Spinal cord (tissue), 10 donors: Measurements from ENCODE around the gene RNF31. TPM values are rescaled to one million over a fixed set of nuclear protein-coding genes. Genes with fewer than 3 reads are reported as not detected.

Experiments
- DNase-seq, 6 donors: peaks; one replicate each; pipeline versions ENCODE4 v3.0.0 to v3.0.0-alpha.2; 2013 to 2015; ENCODE audit warnings: low spot score in 6 of 6, low read depth in 4 of 6
- H3K27ac ChIP-seq: one replicate; pipeline ENCODE4 v1.5.1; 2013; ENCODE audit warnings: low read depth, low read length, control low read depth
- H3K27me3 ChIP-seq: one replicate; pipeline ENCODE4 v1.6.1; 2013; ENCODE audit warnings: low read length; ENCODE audit not compliant: control insufficient read depth, insufficient read depth
- H3K36me3 ChIP-seq: one replicate; pipeline ENCODE4 v1.6.1; 2013; ENCODE audit warnings: low read length; ENCODE audit not compliant: control insufficient read depth, insufficient read depth
- H3K4me1 ChIP-seq: one replicate; pipeline ENCODE4 v1.6.1; 2013; ENCODE audit warnings: low read length; ENCODE audit not compliant: control insufficient read depth, insufficient read depth
- H3K4me3 ChIP-seq: one replicate; pipeline ENCODE4 v1.5.1; 2013; ENCODE audit warnings: low read depth, low read length, control low read depth
- H3K9me3 ChIP-seq: one replicate; pipeline ENCODE4 v1.6.1; 2013; ENCODE audit warnings: low read length; ENCODE audit not compliant: control insufficient read depth, insufficient read depth
- WGBS: methylation state at CpG from one replicate; pipeline ENCODE4 v1.1.5; 2013; ENCODE audit warnings: missing lambda C conversion rate; ENCODE audit not compliant: insufficient coverage; 5-methylcytosine and 5-hydroxymethylcytosine counted together
- polyA plus RNA-seq, 2 donors: library from polyadenylated mRNA; unstranded; fragments of 120-200 nt; gene quantifications; one replicate each; pipeline ENCODE4 v1.2.1, GENCODE V29; 2013; ENCODE audit not compliant: insufficient read length in 2 of 2
- total RNA-seq, 2 donors: library from RNA; depleted of rRNA in 1 of 2; stranded (reverse); fragments of 120-200 nt in 1 of 2; fragments of >200 nt in 1 of 2; gene quantifications; one replicate each; pipeline versions ENCODE4 v1.2.3 to v1.2.4, GENCODE V29; 2013 to 2014
- donor health status: healthy.

The RNF31 gene
- total and polyA plus RNA-seq, 4 donors: 17.8 to 56.8 (median 48.7) TPM

DNA sequence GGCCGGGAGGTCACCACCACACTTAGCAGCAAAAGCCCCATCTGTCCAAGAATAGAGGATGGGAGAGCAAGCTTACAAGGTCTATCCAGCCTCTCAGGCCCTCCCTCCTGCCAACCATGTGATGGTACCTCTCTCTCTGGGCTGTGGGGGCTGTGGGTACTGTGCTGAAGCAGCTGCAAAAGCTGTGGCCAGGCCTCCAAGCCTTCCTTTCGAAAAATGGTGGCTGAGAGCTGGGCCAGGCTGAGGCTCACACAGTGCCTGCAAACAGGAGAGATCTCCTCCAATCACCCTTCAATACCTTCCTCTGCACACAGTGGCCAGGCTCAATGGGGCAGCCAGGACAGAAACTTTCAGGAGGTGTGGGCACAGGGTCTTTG lies 40.2 kb downstream of the RNF31 start:
- Histone ChIP-seq H3K27me3 (no peaks in the 10 kb centered on the region), H3K27ac (no peak overlapping the region), H3K4me3 (no peak overlapping the region), H3K4me1 (peaks cover 28% of the 10 kb centered on the region), H3K9me3 (no peaks in the 10 kb centered on the region), H3K36me3 (peaks cover 78% of the 10 kb centered on the region)
- no peak for DNase-seq
- 100% methylated on average over 1 of the region's 2 CpGs for WGBS

DNA sequence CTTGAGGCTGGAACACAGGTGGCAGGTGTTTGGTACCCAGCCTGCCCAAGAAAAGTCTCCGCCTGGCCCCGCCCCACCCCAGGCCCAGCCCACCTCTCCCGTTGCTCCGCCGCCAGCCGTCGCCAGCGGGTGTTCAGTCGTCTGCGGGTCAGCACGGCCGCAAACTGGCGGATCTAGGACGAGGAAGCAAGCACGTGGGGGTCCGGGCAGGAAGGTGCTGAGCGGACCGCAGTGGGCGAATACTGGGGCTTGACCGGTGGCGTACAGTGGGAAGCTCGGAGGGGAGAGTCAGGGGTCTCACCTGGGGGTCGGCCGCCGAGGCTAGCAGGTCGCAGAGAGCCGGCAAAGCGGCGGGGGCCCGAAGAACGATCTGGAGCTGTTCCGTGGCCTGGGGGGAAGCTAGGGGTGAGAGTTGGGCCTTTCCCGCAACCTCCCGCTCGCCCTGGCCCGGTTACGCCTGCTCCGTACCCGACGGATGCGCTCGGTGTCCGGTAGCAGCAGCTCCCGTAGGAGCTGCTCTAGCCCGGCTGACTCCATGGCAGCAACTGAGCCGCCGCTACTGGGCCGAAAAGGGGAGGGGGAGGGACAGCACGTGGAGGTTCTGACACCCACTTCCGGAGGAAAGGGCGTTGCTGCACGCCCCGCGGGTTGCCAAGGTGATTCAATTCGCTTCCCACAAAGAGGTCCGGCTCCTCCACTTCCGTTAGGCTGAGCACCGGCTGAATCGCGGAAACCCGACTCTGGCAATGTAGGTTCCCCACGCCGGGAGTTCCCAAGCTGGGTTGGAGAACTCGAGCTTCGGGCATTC lies 41.2 kb downstream of the RNF31 start, which contains the start of gene IPO4:
TSS of gene IPO4 (minus strand) at position 566 of the 808 bp plus-strand sequence. CDS start at position 537, 29 bp downstream.
- Histone ChIP-seq H3K9me3 (no peaks in the 10 kb centered on the region), H3K4me3 (peak within 1 kb of the TSS; percentile 79), H3K27ac (peak within 1 kb of the TSS; percentile 29), H3K36me3 (peaks cover 77% of the 10 kb centered on the region), H3K27me3 (no peaks in the 10 kb centered on the region), H3K4me1 (peaks cover 28% of the 10 kb centered on the region)
- 0% methylated on average over 64 of the region's 65 CpGs for WGBS
- peak; percentile 81 to 99 (median 92) for DNase-seq

DNA sequence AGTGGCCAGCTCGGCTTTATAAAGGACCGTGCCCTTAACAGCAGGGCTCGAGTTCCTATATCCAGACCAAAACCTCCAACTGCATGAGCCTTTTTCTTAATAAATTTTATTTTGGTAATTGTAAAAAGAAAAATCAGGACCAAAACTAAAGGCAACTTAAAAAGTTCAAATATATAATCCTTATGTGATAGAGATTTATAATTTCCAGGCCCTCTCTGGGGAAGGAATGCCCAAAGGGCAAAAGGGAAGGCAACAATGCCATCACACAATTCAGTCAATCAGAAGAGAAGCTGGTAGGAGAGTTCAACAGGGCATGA lies 41.7 kb downstream of the RNF31 start:
- Histone ChIP-seq H3K36me3 (peaks cover 71% of the 10 kb centered on the region), H3K9me3 (no peaks in the 10 kb centered on the region), H3K27ac (peak overlapping the region; percentile 29), H3K27me3 (no peaks in the 10 kb centered on the region), H3K4me3 (peak overlapping the region; percentile 79), H3K4me1 (peaks cover 28% of the 10 kb centered on the region)
- DNase-seq: no peak
- no CpG with 5 or more reads among the region's 3 CpGs for WGBS

DNA sequence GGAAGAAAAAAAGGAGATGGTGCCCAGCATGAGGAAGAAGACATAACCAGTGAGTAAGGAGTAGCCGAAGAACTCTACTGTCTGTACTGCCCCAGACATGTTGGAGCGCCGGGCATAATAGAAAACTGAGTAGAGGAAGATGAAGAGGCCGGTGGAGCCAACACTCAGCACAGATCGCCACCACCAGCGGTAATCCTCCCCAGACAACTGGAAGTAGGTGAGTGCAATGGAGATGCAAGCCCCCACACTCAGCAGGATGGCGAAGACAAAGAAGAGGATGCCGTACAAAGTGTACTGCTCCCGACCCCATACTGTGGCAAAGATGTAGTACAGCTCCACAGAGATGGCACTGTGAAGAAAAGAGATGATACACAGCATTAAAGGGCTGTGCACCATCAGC lies 42.2 kb downstream of the RNF31 start:
- DNase-seq: no peak
- peaks cover 28% of the 10 kb centered on the region for H3K4me1 ChIP-seq
- 96% methylated on average over 7 of the region's 9 CpGs for WGBS
- peaks cover 67% of the 10 kb centered on the region for H3K36me3 ChIP-seq
- no peaks in the 10 kb centered on the region for H3K9me3 ChIP-seq
- H3K27ac ChIP-seq: peak overlapping the region; percentile 29
- no peak overlapping the region for H3K4me3 ChIP-seq
- no peaks in the 10 kb centered on the region for H3K27me3 ChIP-seq

DNA sequence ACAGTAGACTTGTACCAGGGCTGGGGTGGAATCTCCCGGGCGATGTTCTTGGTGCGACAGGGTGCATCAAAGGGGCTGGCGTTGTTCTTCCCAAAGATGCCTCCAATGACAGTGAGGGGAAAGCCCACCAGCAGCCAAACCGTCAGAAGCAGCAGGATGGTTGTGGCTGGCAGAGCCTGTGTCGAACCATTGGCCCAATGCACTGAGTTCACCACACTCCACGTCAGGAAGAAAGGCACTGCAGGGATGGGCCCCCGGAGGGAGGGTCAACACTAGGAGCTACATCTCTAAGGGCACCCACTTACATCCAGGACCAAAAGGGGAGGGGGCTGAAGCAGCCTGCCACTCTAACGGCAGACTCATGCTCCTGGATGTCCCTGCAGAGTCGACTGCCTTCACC lies 43.1 kb downstream of the RNF31 start:
- H3K27me3 ChIP-seq: no peaks in the 10 kb centered on the region
- no peak overlapping the region for H3K4me3 ChIP-seq
- DNase-seq: no peak
- H3K27ac ChIP-seq: no peak overlapping the region
- H3K9me3 ChIP-seq: no peaks in the 10 kb centered on the region
- 93% methylated on average over 5 of the region's 10 CpGs for WGBS
- peaks cover 57% of the 10 kb centered on the region for H3K36me3 ChIP-seq
- peaks cover 35% of the 10 kb centered on the region for H3K4me1 ChIP-seq

DNA sequence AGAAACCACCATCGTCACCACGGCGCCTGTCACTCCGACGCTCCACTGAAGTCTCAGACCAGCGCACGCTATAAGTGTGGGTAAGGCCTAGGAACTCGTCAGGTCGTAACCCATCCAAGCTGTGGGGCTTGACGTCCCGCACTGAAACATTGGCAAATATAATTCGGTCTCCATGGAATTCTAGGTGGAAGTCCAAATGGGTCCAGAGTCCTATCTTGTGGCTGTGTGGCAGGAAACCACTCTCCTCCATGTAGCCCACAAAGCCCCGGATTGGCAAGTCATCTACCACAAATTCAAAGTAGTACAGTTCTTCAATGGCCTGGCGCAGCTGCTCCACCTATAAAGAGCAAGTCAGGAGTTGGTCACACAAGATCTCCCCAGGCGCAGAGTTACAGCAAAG lies 45.6 kb downstream of the RNF31 start:
- peaks cover 34% of the 10 kb centered on the region for H3K36me3 ChIP-seq
- WGBS: 96% methylated on average over 13 of the region's 15 CpGs
- H3K4me1 ChIP-seq: peaks cover 30% of the 10 kb centered on the region
- DNase-seq: no peak
- H3K27ac ChIP-seq: no peak overlapping the region
- H3K27me3 ChIP-seq: no peaks in the 10 kb centered on the region
- H3K4me3 ChIP-seq: no peak overlapping the region
- no peaks in the 10 kb centered on the region for H3K9me3 ChIP-seq

DNA sequence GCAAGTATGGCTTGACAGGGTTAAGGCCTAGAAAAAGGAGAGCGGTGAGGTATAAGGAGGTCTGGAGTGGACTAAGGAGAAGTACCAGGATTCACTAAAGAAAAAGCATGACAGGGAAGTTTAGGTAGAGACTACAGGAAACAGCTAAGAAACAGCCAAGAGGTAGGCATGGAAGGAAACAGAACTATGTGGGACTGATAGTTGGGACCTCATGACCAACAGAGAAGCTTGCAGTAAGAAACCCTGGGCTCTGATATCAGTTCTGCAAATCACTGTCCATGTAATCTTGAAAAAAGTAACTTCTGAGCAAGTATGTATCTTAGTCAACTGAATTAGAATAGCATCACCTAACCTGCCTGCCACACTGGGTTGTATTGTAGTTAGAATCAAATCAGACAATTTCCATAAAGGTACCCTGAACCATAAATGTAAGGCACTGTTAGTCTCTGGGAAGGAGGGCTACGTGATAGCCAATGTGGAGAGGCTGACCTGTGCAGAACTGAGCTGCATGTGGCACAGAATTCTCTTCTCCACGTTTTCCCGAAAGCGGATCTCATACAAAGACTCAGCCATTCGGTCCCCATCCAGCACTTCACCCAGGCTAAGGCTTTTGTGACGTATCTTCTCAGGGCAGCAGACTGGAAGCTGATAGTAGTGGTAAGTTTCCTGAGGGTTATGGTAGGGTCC lies 47.0 kb downstream of the RNF31 start:
- Histone ChIP-seq H3K27me3 (no peaks in the 10 kb centered on the region), H3K36me3 (peaks cover 29% of the 10 kb centered on the region), H3K4me1 (peaks cover 16% of the 10 kb centered on the region), H3K4me3 (peak overlapping the region; percentile 90), H3K9me3 (no peaks in the 10 kb centered on the region), H3K27ac (no peak overlapping the region)
- DNase-seq: no peak
- WGBS: 88% methylated on average over 4 of the region's 7 CpGs

DNA sequence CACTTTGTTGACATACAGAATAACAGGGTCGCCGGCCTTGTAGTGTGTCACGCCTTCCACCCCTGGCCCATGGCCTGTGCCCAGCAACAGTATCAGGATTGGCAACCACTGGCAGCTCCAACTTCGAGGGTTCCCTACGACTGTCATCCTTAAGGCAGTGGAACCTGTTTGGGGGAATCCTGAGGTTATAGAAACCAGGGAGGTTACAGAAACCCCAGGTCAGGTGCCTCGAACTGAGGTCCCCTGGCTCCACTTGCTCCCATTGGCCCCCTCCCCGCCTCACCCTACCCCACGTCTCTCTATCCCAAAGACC lies 47.5 kb downstream of the RNF31 start:
- no peak for DNase-seq
- H3K9me3 ChIP-seq: no peaks in the 10 kb centered on the region
- H3K27ac ChIP-seq: peak overlapping the region; percentile 96
- WGBS: 68% methylated on average over 7 of the region's 8 CpGs
- H3K36me3 ChIP-seq: peaks cover 25% of the 10 kb centered on the region
- peak overlapping the region; percentile 90 for H3K4me3 ChIP-seq
- H3K27me3 ChIP-seq: no peaks in the 10 kb centered on the region
- peaks cover 13% of the 10 kb centered on the region for H3K4me1 ChIP-seq

DNA sequence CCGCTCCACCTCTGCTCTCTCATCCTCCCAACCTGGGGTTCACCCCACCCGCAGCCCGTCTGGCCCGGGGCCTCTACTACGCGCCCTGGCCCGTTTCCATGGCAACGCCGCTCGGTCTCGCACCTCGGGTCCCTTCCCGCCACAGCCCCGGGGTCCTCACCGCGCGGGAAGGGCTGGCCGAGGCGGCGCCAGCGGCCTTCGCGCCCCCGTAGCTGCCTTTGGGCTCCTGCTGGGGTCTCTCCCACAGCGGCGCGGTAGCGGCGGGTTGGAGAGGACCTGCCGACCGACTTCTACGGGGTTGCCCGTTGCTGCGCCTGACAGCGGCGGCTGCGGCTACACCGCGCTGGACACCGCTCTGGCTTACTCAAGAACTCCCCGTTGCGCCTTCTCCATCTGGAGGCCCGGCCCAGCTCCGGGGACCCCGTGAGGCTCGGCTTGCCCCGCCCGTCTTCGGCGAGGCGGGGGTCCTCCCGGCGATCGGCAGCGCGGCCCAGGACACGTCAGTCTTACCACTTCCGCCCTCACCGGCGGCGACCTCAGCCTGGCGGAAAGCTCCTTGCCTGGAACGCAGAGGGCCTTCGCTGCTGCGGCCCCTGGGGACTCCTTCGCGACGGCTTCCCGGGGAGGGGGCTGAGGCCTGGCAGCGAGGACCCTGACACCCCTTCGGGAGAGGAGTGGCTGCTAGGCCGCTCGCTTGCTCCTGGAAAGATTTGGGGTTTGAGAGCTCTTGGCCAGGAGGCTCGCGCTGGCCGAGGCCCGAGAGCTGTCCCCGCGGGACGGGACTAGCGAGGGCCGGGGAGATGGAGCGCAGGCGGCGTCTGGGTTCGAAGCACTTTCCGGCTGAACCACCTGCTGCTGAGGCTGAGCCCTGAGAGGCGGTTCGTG lies 48.1 kb downstream of the RNF31 start, which contains the start of gene TM9SF1:
TSS of gene TM9SF1 (minus strand) at position 256 of the 885 bp plus-strand sequence. CDS start 422 bp downstream, outside the sequence.
- H3K27ac ChIP-seq: peak within 1 kb of the TSS; percentile 96
- H3K27me3 ChIP-seq: no peaks in the 10 kb centered on the region
- peak; percentile 66 to 95 (median 82) for DNase-seq
- peak within 1 kb of the TSS; percentile 90 for H3K4me3 ChIP-seq
- peaks cover 13% of the 10 kb centered on the region for H3K4me1 ChIP-seq
- no peaks in the 10 kb centered on the region for H3K9me3 ChIP-seq
- peaks cover 20% of the 10 kb centered on the region for H3K36me3 ChIP-seq
- WGBS: under 1% methylated on average over 89 of the region's 89 CpGs
